ENCODE data around the gene DZANK1.
A peak's percentile ranks its signal among the peaks of the same experiment; 100 is the strongest.

DZANK1 gene

GRCh38 chr20:18507218-18508191, 40.7 kb upstream of the DZANK1 start, which contains the start of gene SEC23B (continued):
- peak; percentile 97 for TF ChIP-seq YY1 (tag by site-specific recombination; IDR thresholded peaks at IDR 0.05)
- peak; percentile 81 for TF ChIP-seq WT1 (tag by site-specific recombination; IDR thresholded peaks at IDR 0.05)
- no peak for TF ChIP-seq SCRT1 (tag by site-specific recombination; IDR thresholded peaks at IDR 0.05; ENCODE audit: borderline replicate concordance)
- no peak for TF ChIP-seq ZNF211 (tag by site-specific recombination; IDR thresholded peaks at IDR 0.05; ENCODE audit: low read depth)
- peak; percentile 36; the same call in 1 of the 2 replicates for TF ChIP-seq ZBTB44 (tag by site-specific recombination; IDR thresholded peaks at IDR 0.05)
- TF ChIP-seq ZNF280D (tag by site-specific recombination; IDR thresholded peaks at IDR 0.05), result no peak
- TF ChIP-seq ZNF394 (tag by site-specific recombination; IDR thresholded peaks at IDR 0.05; ENCODE audit: borderline replicate concordance), result peak; percentile 87; the same call in 1 of the 2 replicates
- no peak for TF ChIP-seq ZNF837 (tag by site-specific recombination; IDR thresholded peaks at IDR 0.05)
- peak; percentile 84; the same call in 1 of the 2 replicates for TF ChIP-seq ZBTB6 (tag by site-specific recombination; IDR thresholded peaks at IDR 0.05)
- TF ChIP-seq ZNF561 (tag by site-specific recombination; IDR thresholded peaks at IDR 0.05; ENCODE audit: borderline replicate concordance), result peak; percentile 89
- no peak for TF ChIP-seq ZNF266 (tag by site-specific recombination; IDR thresholded peaks at IDR 0.05; ENCODE audit: low read depth)
- no peak for TF ChIP-seq ZSCAN4 (tag by site-specific recombination; IDR thresholded peaks at IDR 0.05)
- TF ChIP-seq ZNF18 (tag by site-specific recombination; IDR thresholded peaks at IDR 0.05), result peak; percentile 30; the same call in 1 of the 2 replicates
- peak; percentile 37; the same call in 1 of the 2 replicates for TF ChIP-seq ZNF16 (tag by site-specific recombination; IDR thresholded peaks at IDR 0.05; ENCODE audit: low read depth)
- TF ChIP-seq ZNF140 (tag by site-specific recombination; IDR thresholded peaks at IDR 0.05), result no peak
- no peak for TF ChIP-seq ZNF777 (tag by site-specific recombination; IDR thresholded peaks at IDR 0.05; ENCODE audit: borderline replicate concordance)
- no peak for TF ChIP-seq ZNF596 (tag by site-specific recombination; IDR thresholded peaks at IDR 0.05)
- TF ChIP-seq ZNF24 (tag by site-specific recombination; IDR thresholded peaks at IDR 0.05), result no peak
- TF ChIP-seq ZBTB49 (tag by site-specific recombination; IDR thresholded peaks at IDR 0.05; ENCODE audit: low read depth), result no peak
- TF ChIP-seq AEBP2 (tag by site-specific recombination; IDR thresholded peaks at IDR 0.05; ENCODE audit: borderline replicate concordance), result no peak
- TF ChIP-seq ZNF239 (tag by site-specific recombination; IDR thresholded peaks at IDR 0.05), result no peak
- TF ChIP-seq ZNF610 (tag by site-specific recombination; IDR thresholded peaks at IDR 0.05; ENCODE audit: borderline replicate concordance), result peak; percentile 33; the same call in 1 of the 2 replicates
- TF ChIP-seq ZIC2 (tag by site-specific recombination; IDR thresholded peaks at IDR 0.05), result peak; percentile 74
- TF ChIP-seq ZNF274 (IDR thresholded peaks at IDR 0.05; ENCODE audit: low read length), result no peak
- no peak for TF ChIP-seq ZNF274 (tag by site-specific recombination; IDR thresholded peaks at IDR 0.05; ENCODE audit: borderline replicate concordance)

All from HEK293 (cell line).